ENCODE data around the gene FLT1. TPM values are rescaled to one million over a fixed set of nuclear protein-coding genes. Genes with fewer than 3 reads are reported as not detected.

The FLT1 gene
- total and polyA plus RNA-seq, 7 donors, result 9.0 to 38.6 (median 15.6) TPM

GRCh38 chr13:28338742-28339141 lies 156.2 kb downstream of the FLT1 start:
- intact Hi-C loops (cut with DNase I), result no loop called here
- 65 to 73% (median 68%) methylated on average over 6 of the region's 6 CpGs for WGBS, 3 donors

GRCh38 chr13:28338006-28338574 lies 156.8 kb downstream of the FLT1 start:
- intact Hi-C loops (cut with DNase I), result no loop called here
- peak overlapping the region; percentile 4 for H3K27ac ChIP-seq
- H3K9me3 ChIP-seq, result no peaks in the 10 kb centered on the region
- no peaks in the 10 kb centered on the region for H3K4me1 ChIP-seq
- ATAC-seq, result no peak
- H3K27me3 ChIP-seq (ENCODE audit: insufficient read depth in 3 of 3, low read length in 2 of 3), result no peaks in the 10 kb centered on the region
- WGBS, 3 donors, result 13 to 21% (median 18%) methylated on average over 4 of the region's 4 CpGs
- no peak for TF ChIP-seq CTCF (IDR thresholded peaks at IDR 0.05)
- H3K4me3 ChIP-seq, result no peak overlapping the region
- H3K36me3 ChIP-seq (ENCODE audit: insufficient read depth in 1 of 2, low read depth in 1 of 2), result no peaks in the 10 kb centered on the region
- DNase-seq, result no peak

More at GRCh38 chr13:28338742-28339141, 156.2 kb downstream of the FLT1 start:
- Histone ChIP-seq H3K36me3 (ENCODE audit: insufficient read depth in 1 of 2, low read depth in 1 of 2) (no peaks in the 10 kb centered on the region), H3K27ac (no peak overlapping the region), H3K9me3 (no peaks in the 10 kb centered on the region), H3K4me1 (no peaks in the 10 kb centered on the region), H3K27me3 (ENCODE audit: insufficient read depth in 3 of 3, low read length in 2 of 3) (no peaks in the 10 kb centered on the region), H3K4me3 (no peak overlapping the region)
- DNase-seq (no peak), ATAC-seq (no peak)
- TF ChIP-seq CTCF (IDR thresholded peaks at IDR 0.05), result no peak

GRCh38 chr13:28337166-28338005 lies 157.5 kb downstream of the FLT1 start:
- H3K27me3 ChIP-seq (ENCODE audit: insufficient read depth in 3 of 3, low read length in 2 of 3), result no peaks in the 10 kb centered on the region
- H3K36me3 ChIP-seq (ENCODE audit: insufficient read depth in 1 of 2, low read depth in 1 of 2), result no peaks in the 10 kb centered on the region
- H3K4me3 ChIP-seq, result no peak overlapping the region
- H3K9me3 ChIP-seq, result no peaks in the 10 kb centered on the region
- ATAC-seq, result peak in 1 of 4 donors; percentile 37
- peak overlapping the region; percentile 4 for H3K27ac ChIP-seq
- TF ChIP-seq CTCF (IDR thresholded peaks at IDR 0.05), result no peak
- 21 to 25% (median 21%) methylated on average over 4 of the region's 4 CpGs for WGBS, 3 donors
- DNase-seq, result no peak
- no peaks in the 10 kb centered on the region for H3K4me1 ChIP-seq
- intact Hi-C loops (cut with DNase I), result no loop called here

- Histone ChIP-seq H3K4me1 (no peaks in the 10 kb centered on the region), H3K27ac (no peak overlapping the region), H3K4me3 (no peak overlapping the region), H3K36me3 (ENCODE audit: insufficient read depth in 1 of 2, low read depth in 1 of 2) (no peaks in the 10 kb centered on the region), H3K27me3 (ENCODE audit: insufficient read depth in 3 of 3, low read length in 2 of 3) (no peaks in the 10 kb centered on the region), H3K9me3 (no peaks in the 10 kb centered on the region)
- intact Hi-C loops (cut with DNase I), result no loop called here
- 25 to 48% (median 26%) methylated on average over 3 of the region's 3 CpGs for WGBS, 3 donors
- no peak for TF ChIP-seq CTCF (IDR thresholded peaks at IDR 0.05)
- ATAC-seq (peak in 1 of 4 donors; percentile 44), DNase-seq (no peak)
Observed at GRCh38 chr13:28336193-28336657, 158.7 kb downstream of the FLT1 start.

Measured in psoas muscle (tissue), 8 donors.